ENCODE measurements around the gene SS18L1.

DNA sequence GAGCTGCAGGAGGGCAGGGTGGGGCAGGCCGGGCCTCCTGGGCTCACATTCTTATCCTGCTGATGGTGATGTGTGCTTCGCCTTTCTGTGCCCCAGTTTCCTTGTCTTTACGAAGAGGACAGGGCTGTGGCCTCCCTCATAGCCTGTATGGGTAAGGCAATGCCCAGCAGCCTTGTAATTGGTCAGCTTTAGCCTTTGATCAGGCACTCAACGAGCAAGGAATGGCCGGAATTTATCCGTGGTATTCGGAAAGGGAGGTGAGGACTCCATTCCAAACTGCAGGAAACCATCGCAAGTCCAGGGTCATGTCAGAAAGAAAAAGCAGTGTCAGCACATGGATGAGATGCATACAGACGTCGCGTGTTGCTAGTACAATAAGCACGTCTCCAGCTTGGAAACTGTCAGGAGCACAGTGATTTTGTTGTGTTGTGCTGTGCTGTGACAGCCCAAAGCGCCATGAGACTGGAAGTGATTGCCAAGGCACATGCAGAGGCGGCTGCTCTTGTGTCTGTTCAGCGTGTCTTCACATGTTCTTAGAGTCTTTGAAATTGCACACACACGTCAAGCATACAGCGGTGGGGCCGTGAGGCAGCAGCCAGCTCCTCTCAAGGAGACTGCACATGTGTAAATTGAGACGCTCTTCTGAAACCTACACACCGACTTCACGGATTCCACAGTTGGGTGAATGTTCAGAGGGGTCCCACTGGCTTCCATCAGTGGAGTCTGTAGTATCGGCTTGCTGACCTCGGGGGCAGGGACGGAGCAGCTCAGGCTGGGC lies 6.2 kb downstream of the SS18L1 start:
- no peak for TF ChIP-seq POLR2A (IDR thresholded peaks at IDR 0.05)
- TF ChIP-seq, protein P1, sequence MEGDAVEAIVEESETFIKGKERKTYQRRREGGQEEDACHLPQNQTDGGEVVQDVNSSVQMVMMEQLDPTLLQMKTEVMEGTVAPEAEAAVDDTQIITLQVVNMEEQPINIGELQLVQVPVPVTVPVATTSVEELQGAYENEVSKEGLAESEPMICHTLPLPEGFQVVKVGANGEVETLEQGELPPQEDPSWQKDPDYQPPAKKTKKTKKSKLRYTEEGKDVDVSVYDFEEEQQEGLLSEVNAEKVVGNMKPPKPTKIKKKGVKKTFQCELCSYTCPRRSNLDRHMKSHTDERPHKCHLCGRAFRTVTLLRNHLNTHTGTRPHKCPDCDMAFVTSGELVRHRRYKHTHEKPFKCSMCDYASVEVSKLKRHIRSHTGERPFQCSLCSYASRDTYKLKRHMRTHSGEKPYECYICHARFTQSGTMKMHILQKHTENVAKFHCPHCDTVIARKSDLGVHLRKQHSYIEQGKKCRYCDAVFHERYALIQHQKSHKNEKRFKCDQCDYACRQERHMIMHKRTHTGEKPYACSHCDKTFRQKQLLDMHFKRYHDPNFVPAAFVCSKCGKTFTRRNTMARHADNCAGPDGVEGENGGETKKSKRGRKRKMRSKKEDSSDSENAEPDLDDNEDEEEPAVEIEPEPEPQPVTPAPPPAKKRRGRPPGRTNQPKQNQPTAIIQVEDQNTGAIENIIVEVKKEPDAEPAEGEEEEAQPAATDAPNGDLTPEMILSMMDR (IDR thresholded peaks at IDR 0.05): no peak
- TF ChIP-seq EP300 (IDR thresholded peaks at IDR 0.05): no peak
